Hindlimb muscle (tissue), 1 donor: ENCODE results near the gene SYPL2. TPM values are rescaled to one million over a fixed set of nuclear protein-coding genes. Genes with fewer than 3 reads are reported as not detected.

Experiments used
- DNase-seq: peaks from one replicate; pipeline ENCODE4 v3.0.0-alpha.2; 2013
- polyA plus RNA-seq: library from polyadenylated mRNA; unstranded; fragments of 120-200 nt; gene quantifications from one replicate; pipeline ENCODE4 v1.2.1, GENCODE V29; 2013; ENCODE audit not compliant: insufficient read length

The SYPL2 gene
- polyA plus RNA-seq, 1 donor, result 289 TPM

GRCh38 chr1:109521002-109521951, 54.9 kb downstream of the SYPL2 start:
- DNase-seq, result no peak

- no peak for DNase-seq
These were observed 55.7 kb downstream of the SYPL2 start for GRCh38 chr1:109522026-109522425.

GRCh38 chr1:109523706-109524105, 57.4 kb downstream of the SYPL2 start:
- no peak for DNase-seq

GRCh38 chr1:109527098-109527811, 60.9 kb downstream of the SYPL2 start:
- no peak for DNase-seq

- DNase-seq, result no peak
These were observed 61.7 kb downstream of the SYPL2 start for GRCh38 chr1:109527846-109528695.

- no peak for DNase-seq
These were observed 62.4 kb downstream of the SYPL2 start for GRCh38 chr1:109528712-109529111.

- DNase-seq, result no peak
These were observed 63.6 kb downstream of the SYPL2 start for GRCh38 chr1:109529881-109530456.

- DNase-seq, result peak; percentile 66
These were observed 64.2 kb downstream of the SYPL2 start for GRCh38 chr1:109530457-109531087.

GRCh38 chr1:109531380-109531779, 65.0 kb downstream of the SYPL2 start:
- no peak for DNase-seq

Other genes with a start within 250 kb of the SYPL2 start
- 4.1 TPM for gene CELSR2, start 217.0 kb upstream of the SYPL2 start, polyA plus RNA-seq
- gene PSRC1, start 183.4 kb upstream of the SYPL2 start, polyA plus RNA-seq, result 11.1 TPM
- gene MYBPHL, start 159.5 kb upstream of the SYPL2 start, polyA plus RNA-seq, result 0.94 TPM
- gene SORT1, start 68.6 kb upstream of the SYPL2 start, polyA plus RNA-seq, result 32.9 TPM
- gene PSMA5, start 40.1 kb upstream of the SYPL2 start, polyA plus RNA-seq, result 52.5 TPM
- 31.2 TPM for gene ATXN7L2, start 17.4 kb downstream of the SYPL2 start, polyA plus RNA-seq
- 11.5 TPM for gene CYB561D1, start 27.5 kb downstream of the SYPL2 start, polyA plus RNA-seq
- gene AMIGO1, start 43.2 kb downstream of the SYPL2 start, polyA plus RNA-seq, result 14.8 TPM
- gene GPR61, start 73.3 kb downstream of the SYPL2 start, polyA plus RNA-seq, result 3.1 TPM
- gene GNAI3, start 82.1 kb downstream of the SYPL2 start, polyA plus RNA-seq, result 6.4 TPM
- gene GNAT2, start 153.1 kb downstream of the SYPL2 start, polyA plus RNA-seq, result not detected
- 27.6 TPM for gene AMPD2, start 153.3 kb downstream of the SYPL2 start, polyA plus RNA-seq
- gene GSTM4, start 189.6 kb downstream of the SYPL2 start, polyA plus RNA-seq, result 19.4 TPM
- 157 TPM for gene GSTM2, start 201.5 kb downstream of the SYPL2 start, polyA plus RNA-seq
- gene GSTM1, start 221.3 kb downstream of the SYPL2 start, polyA plus RNA-seq, result 50.6 TPM
- gene GSTM5, start 245.7 kb downstream of the SYPL2 start, polyA plus RNA-seq, result 19.8 TPM